IPS-15b (cell line): ENCODE measurements around the gene GABRB1.

ENCODE experiments used
- H3K27me3 ChIP-seq: one replicate; pipeline ENCODE4 v1.6.1; 2013; ENCODE audit warnings: low read length; ENCODE audit not compliant: control insufficient read depth, insufficient read depth
- H3K36me3 ChIP-seq: one replicate; pipeline ENCODE4 v1.6.1; 2013; ENCODE audit warnings: low read length; ENCODE audit not compliant: control insufficient read depth, insufficient read depth
- H3K4me1 ChIP-seq: one replicate; pipeline ENCODE4 v1.6.1; 2013; ENCODE audit warnings: mild to moderate bottlenecking, low read length; ENCODE audit not compliant: control insufficient read depth, insufficient read depth
- H3K4me3 ChIP-seq: one replicate; pipeline ENCODE4 v1.5.1; 2013; ENCODE audit warnings: low read depth, low read length
- H3K9ac ChIP-seq: one replicate; pipeline ENCODE4 v1.6.1; 2013; ENCODE audit warnings: low read depth, mild to moderate bottlenecking, low read length
- H3K9me3 ChIP-seq: one replicate; pipeline ENCODE4 v1.6.1; 2013; ENCODE audit warnings: mild to moderate bottlenecking, low read length; ENCODE audit not compliant: control insufficient read depth, insufficient read depth

GABRB1 gene

GRCh38 chr4:47413521-47413920, 382.2 kb downstream of the GABRB1 start:
- H3K9ac ChIP-seq: no peak overlapping the region
- H3K36me3 ChIP-seq: no peaks in the 10 kb centered on the region
- H3K4me1 ChIP-seq: peaks cover 8% of the 10 kb centered on the region
- H3K4me3 ChIP-seq: no peak overlapping the region
- no peaks in the 10 kb centered on the region for H3K9me3 ChIP-seq
- no peaks in the 10 kb centered on the region for H3K27me3 ChIP-seq

GRCh38 chr4:47415719-47416118, 384.4 kb downstream of the GABRB1 start:
- H3K4me3 ChIP-seq: no peak overlapping the region
- no peaks in the 10 kb centered on the region for H3K9me3 ChIP-seq
- peaks cover 8% of the 10 kb centered on the region for H3K4me1 ChIP-seq
- no peak overlapping the region for H3K9ac ChIP-seq
- H3K36me3 ChIP-seq: no peaks in the 10 kb centered on the region
- no peaks in the 10 kb centered on the region for H3K27me3 ChIP-seq

DNA sequence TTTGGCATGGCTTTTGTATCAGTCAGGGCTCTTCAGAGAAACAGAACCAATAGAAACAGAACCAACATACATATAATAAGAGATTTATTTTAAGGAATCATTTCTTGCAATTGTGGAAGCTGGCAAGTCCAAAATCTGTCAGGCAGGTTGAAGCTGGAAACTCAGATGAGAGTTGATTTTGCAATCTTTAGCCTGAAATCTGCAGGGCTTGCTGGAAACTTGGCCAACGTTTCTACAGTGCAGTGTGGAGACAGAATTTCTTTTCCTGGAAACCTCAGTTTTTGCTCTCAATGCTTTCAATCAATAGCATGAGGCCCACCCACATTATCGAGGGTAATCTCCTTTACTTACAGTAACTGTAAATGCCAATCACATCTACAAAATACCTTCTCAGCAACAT, 386.8 kb downstream of the GABRB1 start:
- Histone ChIP-seq H3K9ac (no peak overlapping the region), H3K36me3 (no peaks in the 10 kb centered on the region), H3K4me3 (no peak overlapping the region)

DNA sequence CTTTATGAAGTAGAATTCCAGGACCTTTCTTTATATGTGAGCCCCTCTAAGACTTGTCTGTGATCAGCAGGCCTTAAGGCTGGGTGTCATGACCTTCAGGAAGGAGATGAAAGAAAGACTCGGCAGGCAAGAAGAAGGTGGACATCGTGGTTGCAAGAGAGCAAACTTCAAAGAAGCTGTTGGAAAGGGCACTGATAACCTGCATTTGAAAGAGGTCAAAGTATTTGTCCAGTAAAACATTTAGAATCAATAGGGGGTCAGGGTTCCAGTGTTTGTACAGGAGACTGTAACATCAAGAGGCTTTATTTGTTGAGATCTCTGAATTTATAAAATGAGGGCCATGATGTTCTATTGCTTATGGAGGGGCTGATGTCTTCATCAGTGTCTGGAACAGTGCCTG, 387.9 kb downstream of the GABRB1 start:
- Histone ChIP-seq H3K36me3 (no peaks in the 10 kb centered on the region), H3K9me3 (no peaks in the 10 kb centered on the region)

More for the DNA sequence above, 386.8 kb downstream of the GABRB1 start:
- no peaks in the 10 kb centered on the region for H3K9me3 ChIP-seq
- no peaks in the 10 kb centered on the region for H3K27me3 ChIP-seq
- peaks cover 8% of the 10 kb centered on the region for H3K4me1 ChIP-seq

DNA sequence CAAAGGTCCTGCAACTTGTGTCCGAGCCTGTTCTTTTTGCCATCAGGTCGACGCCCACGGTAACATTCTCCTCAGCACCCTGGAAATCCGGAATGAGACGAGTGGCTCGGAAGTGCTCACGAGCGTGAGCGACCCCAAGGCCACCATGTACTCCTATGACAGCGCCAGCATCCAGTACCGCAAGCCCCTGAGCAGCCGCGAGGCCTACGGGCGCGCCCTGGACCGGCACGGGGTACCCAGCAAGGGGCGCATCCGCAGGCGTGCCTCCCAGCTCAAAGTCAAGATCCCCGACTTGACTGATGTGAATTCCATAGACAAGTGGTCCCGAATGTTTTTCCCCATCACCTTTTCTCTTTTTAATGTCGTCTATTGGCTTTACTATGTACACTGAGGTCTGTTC, 394.3 kb downstream of the GABRB1 start:
- no peaks in the 10 kb centered on the region for H3K36me3 ChIP-seq
- no peaks in the 10 kb centered on the region for H3K27me3 ChIP-seq
- H3K4me1 ChIP-seq: no peaks in the 10 kb centered on the region
- no peak overlapping the region for H3K9ac ChIP-seq
- no peak overlapping the region for H3K4me3 ChIP-seq
- no peaks in the 10 kb centered on the region for H3K9me3 ChIP-seq

More for the DNA sequence above, 387.9 kb downstream of the GABRB1 start:
- Histone ChIP-seq H3K9ac (no peak overlapping the region), H3K27me3 (no peaks in the 10 kb centered on the region), H3K4me1 (peaks cover under 1% of the 10 kb centered on the region), H3K4me3 (no peak overlapping the region)

DNA sequence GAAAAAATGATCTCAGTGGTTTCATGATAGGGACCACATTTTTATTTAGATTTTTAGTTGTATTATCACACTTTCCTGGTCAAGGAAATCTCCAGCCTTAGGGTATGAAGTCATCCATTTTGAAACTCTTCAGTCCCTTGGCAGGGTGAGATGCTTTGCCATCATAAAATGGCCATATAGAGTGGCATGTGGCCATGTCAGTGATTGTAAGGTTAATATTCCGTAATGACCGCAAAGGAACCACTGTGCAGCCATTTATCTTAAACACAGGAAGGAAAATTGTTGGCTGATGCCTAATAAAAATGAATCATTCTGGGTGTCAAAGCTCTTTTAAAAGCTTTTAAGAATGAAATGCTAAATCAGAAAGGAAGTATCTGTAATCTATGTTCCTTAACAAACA, 396.6 kb downstream of the GABRB1 start:
- no peak overlapping the region for H3K9ac ChIP-seq
- no peaks in the 10 kb centered on the region for H3K36me3 ChIP-seq
- no peaks in the 10 kb centered on the region for H3K27me3 ChIP-seq
- no peak overlapping the region for H3K4me3 ChIP-seq
- no peaks in the 10 kb centered on the region for H3K4me1 ChIP-seq
- H3K9me3 ChIP-seq: no peaks in the 10 kb centered on the region

GRCh38 chr4:47432749-47433148, 401.4 kb downstream of the GABRB1 start:
- no peaks in the 10 kb centered on the region for H3K4me1 ChIP-seq
- H3K27me3 ChIP-seq: no peaks in the 10 kb centered on the region
- no peaks in the 10 kb centered on the region for H3K9me3 ChIP-seq
- no peak overlapping the region for H3K4me3 ChIP-seq
- no peaks in the 10 kb centered on the region for H3K36me3 ChIP-seq
- no peak overlapping the region for H3K9ac ChIP-seq

GRCh38 chr4:47434931-47435330, 403.6 kb downstream of the GABRB1 start:
- Histone ChIP-seq H3K36me3 (no peaks in the 10 kb centered on the region), H3K9me3 (no peaks in the 10 kb centered on the region), H3K27me3 (no peaks in the 10 kb centered on the region), H3K4me3 (no peak overlapping the region), H3K9ac (no peak overlapping the region), H3K4me1 (no peaks in the 10 kb centered on the region)

DNA sequence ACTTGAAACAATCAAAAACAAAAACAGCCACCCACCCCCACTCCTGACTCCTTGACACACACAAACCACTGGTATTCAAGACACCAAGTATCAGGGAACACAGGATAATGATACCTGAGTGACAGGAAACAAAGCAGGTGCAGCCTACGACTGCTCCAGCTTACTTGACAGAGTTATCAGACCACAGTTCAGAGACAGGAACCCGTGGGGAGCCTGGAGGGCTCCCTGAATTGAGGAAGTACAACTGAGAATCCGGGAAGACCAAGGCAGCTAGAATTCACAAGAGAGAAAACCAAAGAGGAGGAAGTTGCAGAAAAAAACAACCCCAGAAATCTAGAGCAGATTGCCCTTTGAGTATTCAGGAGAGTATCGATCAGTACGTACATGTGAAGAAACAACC, 411.6 kb downstream of the GABRB1 start:
- H3K27me3 ChIP-seq: no peaks in the 10 kb centered on the region
- no peaks in the 10 kb centered on the region for H3K4me1 ChIP-seq
- no peak overlapping the region for H3K9ac ChIP-seq
- H3K9me3 ChIP-seq: no peaks in the 10 kb centered on the region
- no peaks in the 10 kb centered on the region for H3K36me3 ChIP-seq
- H3K4me3 ChIP-seq: no peak overlapping the region

DNA sequence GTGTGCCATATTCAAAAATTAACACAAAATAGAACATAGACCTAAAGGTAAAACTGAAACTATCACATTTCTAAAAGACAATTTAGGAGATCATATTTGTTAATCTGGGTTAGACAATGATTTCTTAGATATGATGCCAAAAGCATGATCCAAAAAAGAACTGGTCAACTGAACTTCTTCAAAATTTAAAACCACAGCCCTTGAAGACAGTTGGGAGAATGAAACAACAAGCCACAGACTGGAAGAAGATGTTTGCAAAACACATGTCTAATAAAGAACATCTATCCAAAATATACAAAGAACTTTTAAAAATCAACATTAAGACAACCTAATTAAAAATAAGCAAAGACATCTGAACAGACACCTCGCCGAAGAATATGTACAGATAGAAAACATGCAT, 412.7 kb downstream of the GABRB1 start:
- H3K4me3 ChIP-seq: no peak overlapping the region
- H3K9ac ChIP-seq: no peak overlapping the region
- H3K9me3 ChIP-seq: no peaks in the 10 kb centered on the region
- H3K27me3 ChIP-seq: no peaks in the 10 kb centered on the region
- H3K36me3 ChIP-seq: no peaks in the 10 kb centered on the region
- H3K4me1 ChIP-seq: no peaks in the 10 kb centered on the region

- Histone ChIP-seq H3K9ac (no peak overlapping the region), H3K4me3 (no peak overlapping the region), H3K27me3 (no peaks in the 10 kb centered on the region), H3K4me1 (no peaks in the 10 kb centered on the region), H3K36me3 (no peaks in the 10 kb centered on the region), H3K9me3 (no peaks in the 10 kb centered on the region)
Measured at GRCh38 chr4:47451657-47452056, 420.3 kb downstream of the GABRB1 start.

DNA sequence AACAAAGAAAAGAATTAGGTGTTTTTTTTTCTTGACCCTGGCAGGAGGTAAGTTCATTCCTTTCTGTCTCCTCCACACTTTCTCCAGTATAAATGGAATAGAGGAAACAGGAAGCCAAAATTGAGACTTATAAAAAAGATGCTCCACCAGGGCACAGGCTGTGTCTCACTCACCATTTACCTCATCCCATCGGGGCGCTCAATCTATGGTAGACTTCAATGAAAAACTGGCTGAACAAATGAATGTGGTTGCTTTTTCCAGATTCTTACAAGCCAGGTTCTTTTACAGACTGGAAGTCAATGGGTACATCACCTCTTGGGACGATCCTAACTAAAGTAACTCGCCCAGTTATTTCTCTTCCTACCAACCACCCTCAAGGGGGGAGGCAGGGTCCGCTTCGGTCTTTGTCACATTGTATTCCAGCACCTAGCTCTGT, 431.4 kb downstream of the GABRB1 start:
- no peaks in the 10 kb centered on the region for H3K36me3 ChIP-seq
- H3K27me3 ChIP-seq: no peaks in the 10 kb centered on the region
- no peaks in the 10 kb centered on the region for H3K4me1 ChIP-seq
- H3K4me3 ChIP-seq: peak overlapping the region; percentile 86
- H3K9ac ChIP-seq: peak overlapping the region; percentile 62
- no peaks in the 10 kb centered on the region for H3K9me3 ChIP-seq
